H1 (cell line): ENCODE results near the gene HES7. TPM values are rescaled to one million over a fixed set of nuclear protein-coding genes. Genes with fewer than 3 reads are reported as not detected.

ENCODE experiments used
- CTCF ChIA-PET: fragments of 300-600 bp; sonication (Branson Sonifier 250); formaldehyde crosslinking; loops from one replicate; lab custom pipeline; 2021; ENCODE audit not compliant: partially characterized antibody; lab: Charles Lee
- POLR2A ChIA-PET: fragments of 300-600 bp; sonication (Branson Sonifier 250); formaldehyde crosslinking; loops from one replicate; lab custom pipeline; 2021; ENCODE audit warnings: inconsistent platforms; ENCODE audit not compliant: partially characterized antibody; lab: Charles Lee
- DNase-seq, 2 experiments: peaks; one replicate each; pipeline versions ENCODE4 v3.0.0 to v3.0.0-alpha.2; 2010 to 2022; ENCODE audit warnings: low spot score in 2 of 2, low read depth in 1 of 2, mixed read lengths in 1 of 2
- FAIRE-seq: peaks from 2 replicates; lab custom pipeline; 2011; peaks lifted over from hg19 to GRCh38; lab: Jason Lieb, UNC
- H2AFZ ChIP-seq: 2 replicates; pipeline ENCODE4 v1.8.1; 2012; ENCODE audit warnings: low read length, inconsistent platforms
- H2AK5ac ChIP-seq: 2 replicates; pipeline ENCODE4 v1.6.1; 2013; ENCODE audit warnings: low read depth, low read length
- H2BK120ac ChIP-seq: replicated peaks from 2 replicates; pipeline ENCODE3; 2013; ENCODE audit warnings: low read depth, low read length, inconsistent platforms
- H2BK12ac ChIP-seq: 2 replicates; pipeline ENCODE4 v1.6.1; 2013; ENCODE audit warnings: low read depth, low read length
- H2BK15ac ChIP-seq: 2 replicates; pipeline ENCODE4 v1.6.1; 2013; ENCODE audit warnings: low read length
- H2BK20ac ChIP-seq: 2 replicates; pipeline ENCODE4 v1.6.1; 2013; ENCODE audit warnings: low read length
- H2BK5ac ChIP-seq: 2 replicates; pipeline ENCODE4 v1.6.1; 2013; ENCODE audit warnings: low read depth, low read length
- H3K14ac ChIP-seq: 2 replicates; pipeline ENCODE4 v1.6.1; 2013; ENCODE audit warnings: inconsistent platforms; ENCODE audit not compliant: insufficient read length
- H3K18ac ChIP-seq: 2 replicates; pipeline ENCODE4 v1.6.1; 2013; ENCODE audit warnings: low read length; ENCODE audit errors: extremely low read depth
- H3K23ac ChIP-seq: 2 replicates; pipeline ENCODE4 v1.6.1; 2013; ENCODE audit warnings: inconsistent platforms; ENCODE audit not compliant: insufficient read length
- H3K23me2 ChIP-seq: 2 replicates; pipeline ENCODE4 v1.6.1; 2013; ENCODE audit warnings: low read depth, low read length
- H3K27ac ChIP-seq: 2 replicates; pipeline ENCODE4 v1.6.1; 2011; ENCODE audit warnings: low read depth, low read length, inconsistent platforms
- H3K27me3 ChIP-seq, 4 experiments: replicated peaks in 1 of 4; 1 replicate in 1 of 4; 2 replicates in 3 of 4; pipeline versions ENCODE4 v1.6.1 to v1.8.1; 2011 to 2013; ENCODE audit warnings: low read length in 3 of 4, mild to moderate bottlenecking in 3 of 4, inconsistent platforms in 2 of 4, mixed read lengths in 2 of 4, moderate library complexity in 1 of 4; ENCODE audit not compliant: control insufficient read depth in 3 of 4, insufficient read depth in 3 of 4; ENCODE audit errors: extremely low read depth in 1 of 4
- H3K36me3 ChIP-seq, 4 experiments: 2 replicates each; pipeline versions ENCODE4 v1.6.1 to v1.8.1; 2011 to 2013; ENCODE audit warnings: mild to moderate bottlenecking in 4 of 4, low read length in 3 of 4, moderate library complexity in 2 of 4, control low read depth in 1 of 4, inconsistent platforms in 1 of 4; ENCODE audit not compliant: insufficient read depth in 4 of 4, control insufficient read depth in 2 of 4
- H3K4ac ChIP-seq: replicated peaks from 2 replicates; pipeline ENCODE3; 2013; ENCODE audit warnings: low read length, low read depth, mixed read lengths, inconsistent platforms; ENCODE audit not compliant: insufficient read length
- H3K4me1 ChIP-seq, 4 experiments: replicated peaks in 1 of 4; 1 replicate in 1 of 4; 2 replicates in 3 of 4; pipeline versions ENCODE4 v1.6.1 to v1.8.1; 2011 to 2013; ENCODE audit warnings: low read length in 3 of 4, inconsistent platforms in 2 of 4, mixed read lengths in 1 of 4; ENCODE audit not compliant: insufficient read depth in 4 of 4, control insufficient read depth in 3 of 4
- H3K4me2 ChIP-seq, 2 experiments: 2 replicates each; pipeline versions ENCODE4 v1.6.1 to v1.8.1; 2011 to 2013; ENCODE audit warnings: low read depth in 2 of 2, low read length in 2 of 2, control low read depth in 1 of 2, inconsistent platforms in 1 of 2, mild to moderate bottlenecking in 1 of 2; ENCODE audit not compliant: insufficient read depth in 1 of 2
- H3K4me3 ChIP-seq, 4 experiments: fragments of 200-600, 300-600 bp in 1 of 4; sonication (generic), shearing (Covaris generic), sonication (Bioruptor Twin) in 1 of 4; 2 replicates each; pipeline versions ENCODE4 v1.5.1 to v1.8.1; 2011 to 2016; ENCODE audit warnings: low read length in 4 of 4, low read depth in 3 of 4, control low read depth in 2 of 4, inconsistent platforms in 2 of 4, mild to moderate bottlenecking in 2 of 4, mixed read lengths in 1 of 4, moderate library complexity in 1 of 4; ENCODE audit not compliant: insufficient read depth in 2 of 4; ENCODE audit errors: extremely low read depth in 1 of 4
- H3K56ac ChIP-seq: replicated peaks from 2 replicates; pipeline ENCODE3; 2013; ENCODE audit warnings: low read depth, mild to moderate bottlenecking, mixed read lengths, low read length, inconsistent platforms; ENCODE audit not compliant: insufficient read length
- H3K79me1 ChIP-seq: 2 replicates; pipeline ENCODE4 v1.6.1; 2013; ENCODE audit warnings: low read depth, low read length, control low read depth
- H3K79me2 ChIP-seq, 2 experiments: 2 replicates each; pipeline versions ENCODE4 v1.6.1 to v1.8.1; 2012 to 2013; ENCODE audit warnings: low read length in 2 of 2, mild to moderate bottlenecking in 2 of 2, inconsistent platforms in 1 of 2; ENCODE audit not compliant: insufficient read depth in 2 of 2, control insufficient read depth in 1 of 2
- H3K9ac ChIP-seq, 4 experiments: replicated peaks in 1 of 4; 1 replicate in 1 of 4; 2 replicates in 3 of 4; pipeline versions ENCODE4 v1.6.1 to v1.8.1; 2011 to 2013; ENCODE audit warnings: low read depth in 3 of 4, low read length in 3 of 4, control low read depth in 2 of 4, mild to moderate bottlenecking in 2 of 4, moderate library complexity in 2 of 4, inconsistent platforms in 1 of 4; ENCODE audit errors: extremely low read depth in 1 of 4
- H3K9me3 ChIP-seq, 2 experiments: 2 replicates each; pipeline versions ENCODE4 v1.6.1 to v1.8.1; 2012 to 2013; ENCODE audit warnings: mild to moderate bottlenecking in 2 of 2, moderate library complexity in 2 of 2, control low read depth in 1 of 2, inconsistent platforms in 1 of 2, low read depth in 1 of 2, low read length in 1 of 2, mixed read lengths in 1 of 2; ENCODE audit not compliant: insufficient read depth in 2 of 2
- H4K20me1 ChIP-seq, 2 experiments: replicated peaks in 1 of 2; 2 replicates each; pipeline versions ENCODE3 to v1.8.1; 2011 to 2013; ENCODE audit warnings: inconsistent platforms in 2 of 2, low read length in 2 of 2, mild to moderate bottlenecking in 1 of 2; ENCODE audit not compliant: insufficient read depth in 2 of 2, control insufficient read depth in 1 of 2
- H4K5ac ChIP-seq: 2 replicates; pipeline ENCODE4 v1.6.1; 2013; ENCODE audit warnings: low read length, low read depth, mixed read lengths, inconsistent platforms; ENCODE audit not compliant: insufficient read length
- H4K8ac ChIP-seq: 2 replicates; pipeline ENCODE4 v1.8.0; 2013; ENCODE audit warnings: mild to moderate bottlenecking, moderate library complexity, low read length, inconsistent platforms; ENCODE audit not compliant: insufficient read depth; ENCODE audit errors: extremely low read depth
- H4K91ac ChIP-seq: replicated peaks from 2 replicates; pipeline ENCODE3; 2013; ENCODE audit warnings: low read length, mixed read lengths, inconsistent platforms; ENCODE audit not compliant: insufficient read length
- BACH1 ChIP-seq: IDR thresholded peaks from 2 replicates; pipeline ENCODE4 v1.6.1; 2012; ENCODE audit warnings: low read length, improper control_type of control experiment
- CBX5 ChIP-seq: fragments of 300-800, 300-1000 bp; sonication (generic); IDR thresholded peaks from 2 replicates; pipeline ENCODE4 v1.7.1; 2016; ENCODE audit warnings: antibody characterized with exemption, low read length, low read depth
- HDAC2 ChIP-seq, 2 experiments: fragments of 300-600 bp in 1 of 2; sonication (generic) in 1 of 2; IDR thresholded peaks; 2 replicates each; pipeline ENCODE4 v1.6.1; 2011 to 2012; ENCODE audit warnings: low read depth in 2 of 2, low read length in 2 of 2, mild to moderate bottlenecking in 2 of 2, moderate library complexity in 2 of 2, borderline replicate concordance in 1 of 2, inconsistent platforms in 1 of 2
- HDAC6 ChIP-seq: IDR thresholded peaks from one replicate; pipeline ENCODE4 v1.7.1; 2012; ENCODE audit warnings: low read depth, mild to moderate bottlenecking, inconsistent platforms, low read length, moderate library complexity
- PHF8 ChIP-seq: fragments of 200-600 bp; sonication (generic); conservative IDR thresholded peaks from 2 replicates; pipeline ENCODE4 v1.7.1; 2012; ENCODE audit warnings: low read depth, mild to moderate bottlenecking, inconsistent platforms, low read length, moderate library complexity
- POLR2AphosphoS5 ChIP-seq: IDR thresholded peaks from 2 replicates; pipeline ENCODE4 v1.6.1; 2011; ENCODE audit warnings: low read depth, low read length
- RFX5 ChIP-seq: IDR thresholded peaks from 2 replicates; pipeline ENCODE4 v1.6.1; 2011; ENCODE audit warnings: low read depth, low read length, improper control_type of control experiment, borderline replicate concordance
- RNF2 ChIP-seq: fragments of 200-900, 300-1000 bp; sonication (generic); IDR thresholded peaks from 2 replicates; pipeline ENCODE4 v1.7.1; 2016; ENCODE audit warnings: borderline replicate concordance, low read depth, mild to moderate bottlenecking, antibody characterized with exemption, low read length; ENCODE audit not compliant: poor library complexity, severe bottlenecking; ENCODE audit errors: missing control alignments
- SIX5 ChIP-seq: IDR thresholded peaks from 2 replicates; pipeline ENCODE4 v1.6.1; 2011; ENCODE audit warnings: mild to moderate bottlenecking, low read depth, low read length
- SRF ChIP-seq: IDR thresholded peaks from 2 replicates; pipeline ENCODE4 v1.6.1; 2011; ENCODE audit warnings: mild to moderate bottlenecking, low read depth, low read length, moderate library complexity
- SUZ12 ChIP-seq: fragments of 200-600 bp; sonication (generic); IDR thresholded peaks from 2 replicates; pipeline ENCODE4 v1.6.1; 2012; ENCODE audit warnings: mild to moderate bottlenecking, inconsistent platforms, low read length, moderate library complexity, mixed read lengths
- USF2 ChIP-seq: IDR thresholded peaks from 2 replicates; pipeline ENCODE4 v1.6.1; 2011; ENCODE audit warnings: low read length, improper control_type of control experiment
- WGBS, 2 experiments: shearing (Covaris generic) in 1 of 2; methylation state at CpG; one replicate each; pipeline versions ENCODE4 v1.1.6 to v1.1.7; 2013 to 2015; ENCODE audit warnings: low lambda C conversion rate in 2 of 2, mixed read lengths in 2 of 2, inconsistent platforms in 1 of 2, low coverage in 1 of 2, missing lambda C conversion rate in 1 of 2; ENCODE audit not compliant: insufficient replicate concordance in 2 of 2, insufficient coverage in 1 of 2, insufficient read length in 1 of 2; ENCODE audit errors: extremely low coverage in 1 of 2, missing lambda C conversion rate in 1 of 2; 5-methylcytosine and 5-hydroxymethylcytosine counted together
- polyA plus RNA-seq, 7 experiments: library from polyadenylated mRNA; depleted of rRNA in 3 of 7; stranded (reverse) in 5 of 7; unstranded in 2 of 7; fragments of >200 nt in 5 of 7; fragments of 200-250 nt in 2 of 7; gene quantifications; 1 replicate in 5 of 7; 2 replicates in 1 of 7; 4 replicates in 1 of 7; pipeline versions ENCODE4 v1.2.1 to v1.2.3, GENCODE V29; 2011 to 2013; ENCODE audit warnings: missing spikeins in 2 of 7, mixed read lengths in 2 of 7
- total RNA-seq: library from RNA; stranded (reverse); fragmentation: NEBNext Ultra II Directional; extraction: Animal tissue kit (Norgen Biotek cat#: 25700); gene quantifications from 2 replicates; pipeline ENCODE4 v1.2.1, GENCODE V29; 2021

HES7 gene
- total and polyA plus RNA-seq, 2 of the 8 experiments (the other 6 are each of a cell fraction or from before 2014, with no cell fraction given), result 0.20 to 0.32 TPM

- Histone ChIP-seq H3K9ac (no peak overlapping the region), H3K18ac (no peak overlapping the region), H2AK5ac (no peak overlapping the region), H4K8ac (no peak overlapping the region), H3K23me2 (peaks cover 9% of the 10 kb centered on the region), H3K9me3 (no peaks in the 10 kb centered on the region), H2BK20ac (no peak overlapping the region), H3K79me1 (no peaks in the 10 kb centered on the region), H4K5ac (no peak overlapping the region), H3K4me3 (no peak overlapping the region), H3K14ac (no peak overlapping the region), H3K4me2 (no peak overlapping the region), H3K4me1 (peaks cover 0 to 5% (median 3%) of the 10 kb centered on the region in 4 experiments; a peak in 2 of 7 replicates), H3K36me3 (peaks cover 3 to 23% (median 18%) of the 10 kb centered on the region in 4 experiments), H2BK120ac (no peak overlapping the region), H3K27me3 (peaks cover 0 to 7% (median 2%) of the 10 kb centered on the region in 4 experiments; a peak in 4 of 7 replicates), H3K4ac (no peak overlapping the region), H3K56ac (no peak overlapping the region), H3K23ac (no peak overlapping the region), H4K20me1 (peaks cover 0 to 10% of the 10 kb centered on the region in 2 experiments), H4K91ac (no peak overlapping the region), H3K79me2 (no peaks in the 10 kb centered on the region), H2BK15ac (no peak overlapping the region), H2BK5ac (no peak overlapping the region), H2BK12ac (no peak overlapping the region), H3K27ac (no peak overlapping the region), H2AFZ (no peak overlapping the region)
- POLR2A ChIA-PET, result interaction anchor here (1.1 to 10.3 kb wide), 6 partner anchors 8 to 86 kb away, joined by 3 to 76 read pairs (median 22); partner anchors contain the start of gene PER1
- CTCF ChIA-PET, result interaction anchor here (0.9 to 14.1 kb wide), 8 partner anchors 9 to 109 kb away, joined by 3 to 133 read pairs (median 5); partner anchors contain the start of genes PFAS and VAMP2
- FAIRE-seq (no peak), DNase-seq (no peak)
- 98% methylated on average over 7 of the region's 7 CpGs; no CpG with 5 or more reads in 1 of the 2 experiments for WGBS, 2 experiments
- TF ChIP-seq PHF8 (no peak), HDAC2 (IDR thresholded peaks at IDR 0.05; ENCODE audit: borderline replicate concordance in 1 of 2, low read depth in 2 of 2, low read length in 2 of 2) (no peak), HDAC6 (no peak), SUZ12 (no peak), CBX5 (no peak), RNF2 (no peak), USF2 (no peak), SRF (no peak), RFX5 (no peak), POLR2AphosphoS5 (no peak), SIX5 (no peak), BACH1 (no peak)
Measured at GRCh38 chr17:8141045-8141444, 17.1 kb upstream of the HES7 start.
